OCI-M2 (cell line): ENCODE data around the gene IFITM10.

Experiments
- DNase-seq: peaks from one replicate; lab custom pipeline; 2025; ENCODE audit not compliant: unreplicated experiment; lab: John Stamatoyannopoulos, UW

The IFITM10 gene

GRCh38 chr11:1750481-1750839 is at the start of gene IFITM10:
Gene IFITM10 (minus strand): TSS chr11:1750595. CDS start chr11:1750442, 153 bp downstream.
- DNase-seq: no peak

- no peak for DNase-seq
Measured at GRCh38 chr11:1797391-1798125, 47.2 kb upstream of the IFITM10 start.

- no peak for DNase-seq
Measured at GRCh38 chr11:1796413-1797011, 46.1 kb upstream of the IFITM10 start.

- DNase-seq: no peak
Measured at GRCh38 chr11:1793081-1793480, 42.7 kb upstream of the IFITM10 start.

GRCh38 chr11:1792461-1792860 is 42.1 kb upstream of the IFITM10 start:
- no peak for DNase-seq

DNA sequence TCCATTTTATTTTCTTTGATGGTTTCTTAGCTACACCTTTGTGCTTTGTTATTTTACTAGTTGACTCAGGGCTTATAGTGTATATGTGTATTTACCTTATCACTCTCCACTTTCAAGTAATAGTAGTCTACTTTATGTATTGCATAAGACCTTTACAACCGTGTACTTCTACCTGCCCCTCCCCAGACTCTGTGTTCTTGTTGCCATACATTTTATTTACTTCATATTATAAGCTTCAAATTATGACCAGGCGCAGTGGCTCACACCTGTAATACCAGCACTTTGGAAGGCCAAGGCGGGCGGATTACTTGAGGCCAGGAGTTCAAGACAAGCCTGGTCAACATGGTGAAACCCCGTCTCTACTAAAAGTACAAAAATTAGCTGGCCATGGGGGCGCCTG is 41.5 kb upstream of the IFITM10 start:
- DNase-seq: no peak

- no peak for DNase-seq
Measured at GRCh38 chr11:1786466-1786865, 36.1 kb upstream of the IFITM10 start.

DNA sequence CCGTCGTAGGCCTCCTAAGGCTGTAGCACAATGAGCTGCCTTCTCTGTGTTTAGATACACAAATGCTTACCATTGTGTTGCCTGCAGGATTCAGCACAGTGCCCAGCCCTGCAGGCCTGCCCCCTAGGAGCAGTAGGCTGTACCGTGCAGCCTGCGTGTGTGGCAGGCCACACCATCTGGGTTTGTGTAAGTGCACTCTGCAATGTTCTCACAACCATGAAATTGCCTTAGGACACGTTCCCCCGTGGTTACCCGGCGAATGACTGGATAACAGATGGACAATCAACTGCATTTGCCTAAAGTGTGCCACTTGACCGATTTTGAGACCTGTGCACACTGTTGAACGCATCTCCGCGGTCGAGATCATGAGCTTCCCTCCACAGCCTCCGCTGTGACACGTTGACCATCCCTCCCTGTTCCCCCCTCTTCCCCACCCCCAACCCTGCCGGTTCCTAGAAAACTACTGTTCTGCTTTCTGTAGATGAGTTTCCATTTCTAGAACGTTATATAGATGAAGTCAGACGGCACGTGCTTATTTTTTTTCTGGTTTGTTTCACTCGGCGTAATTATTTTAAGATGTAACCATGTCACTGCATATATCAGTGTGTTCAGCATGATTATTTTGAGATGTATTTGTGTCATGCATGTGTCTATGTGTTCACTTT is 35.5 kb upstream of the IFITM10 start:
- DNase-seq: no peak

DNA sequence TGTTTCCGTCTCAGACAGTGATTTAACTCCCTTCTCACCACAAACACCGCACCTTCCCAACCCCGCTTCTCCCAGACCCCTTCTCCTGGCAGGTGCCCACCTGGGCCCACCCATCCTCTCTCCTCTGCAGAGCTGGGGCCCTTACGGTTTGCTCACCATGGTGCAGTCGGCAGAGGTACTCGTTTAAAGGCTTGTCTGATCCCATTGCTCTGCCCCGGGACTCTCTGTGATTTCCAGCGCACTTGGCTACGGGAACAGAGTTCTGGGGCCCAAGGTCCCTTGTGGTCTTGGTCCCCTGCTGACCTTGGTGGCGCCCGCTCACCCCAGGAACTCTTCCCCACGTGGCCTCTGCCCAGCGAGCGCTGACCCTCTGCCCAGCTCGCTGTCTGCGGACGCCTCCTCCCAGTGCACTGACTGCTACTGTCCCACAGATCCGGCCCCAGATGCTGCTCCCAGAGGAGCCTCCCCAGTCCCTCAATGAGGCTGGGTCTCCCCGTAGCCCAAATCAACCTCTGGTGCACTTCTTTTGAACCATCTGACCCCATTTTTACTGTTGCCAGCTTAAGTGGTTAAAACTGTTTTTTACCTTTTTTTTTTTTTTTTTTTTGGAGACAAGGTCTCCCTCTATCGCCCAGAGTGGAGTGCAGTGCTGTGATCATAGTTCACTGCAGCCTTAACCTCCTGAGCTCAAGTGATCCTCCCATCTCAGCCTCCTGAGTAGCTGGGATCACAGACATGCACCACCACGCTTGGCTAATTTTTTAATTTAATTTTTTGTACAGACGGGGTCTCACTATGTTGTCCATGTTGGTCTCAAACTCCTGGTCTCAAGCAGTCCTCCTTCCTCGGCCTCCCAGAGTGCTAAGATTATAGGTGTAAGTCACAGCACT is 34.6 kb upstream of the IFITM10 start:
- no peak for DNase-seq

DNA sequence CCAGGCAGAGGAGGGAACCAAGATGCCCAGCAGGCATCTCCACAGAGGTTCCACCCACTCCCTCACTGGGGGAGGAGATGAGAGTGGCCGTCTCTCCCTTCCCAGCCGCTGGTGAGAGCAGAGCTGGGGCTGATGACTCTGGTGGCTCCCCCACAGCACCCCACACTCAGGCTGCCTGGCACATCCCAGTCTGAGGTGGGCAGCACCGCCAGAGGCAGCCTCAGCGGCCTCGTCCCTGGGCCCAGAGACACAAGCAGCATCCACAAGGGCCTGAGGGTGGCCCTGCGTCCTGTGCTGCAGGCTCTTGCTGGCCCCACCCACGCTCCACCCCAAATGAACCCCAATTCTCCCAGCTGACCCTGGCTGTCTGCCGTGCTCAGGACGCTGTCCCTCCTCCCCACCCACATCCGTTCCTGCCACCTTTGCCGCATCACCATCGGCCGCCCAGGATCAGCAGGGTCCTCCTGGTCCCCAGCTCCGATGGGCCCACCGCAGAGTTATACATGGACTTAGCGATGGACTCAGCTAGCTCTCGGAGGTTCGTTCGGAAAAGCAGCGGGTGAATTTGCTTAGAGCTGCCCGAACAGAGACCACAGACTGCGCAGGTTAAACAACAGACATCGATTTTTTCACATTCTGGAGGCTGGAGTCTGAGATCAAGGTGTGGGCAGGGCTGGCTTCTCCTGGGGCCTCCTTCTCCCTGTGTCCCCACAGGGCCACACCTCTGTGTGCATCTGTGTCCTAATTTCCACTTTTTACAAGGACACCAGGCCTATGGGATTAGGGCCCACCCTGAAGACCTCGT is 33.5 kb upstream of the IFITM10 start:
- DNase-seq: no peak

DNA sequence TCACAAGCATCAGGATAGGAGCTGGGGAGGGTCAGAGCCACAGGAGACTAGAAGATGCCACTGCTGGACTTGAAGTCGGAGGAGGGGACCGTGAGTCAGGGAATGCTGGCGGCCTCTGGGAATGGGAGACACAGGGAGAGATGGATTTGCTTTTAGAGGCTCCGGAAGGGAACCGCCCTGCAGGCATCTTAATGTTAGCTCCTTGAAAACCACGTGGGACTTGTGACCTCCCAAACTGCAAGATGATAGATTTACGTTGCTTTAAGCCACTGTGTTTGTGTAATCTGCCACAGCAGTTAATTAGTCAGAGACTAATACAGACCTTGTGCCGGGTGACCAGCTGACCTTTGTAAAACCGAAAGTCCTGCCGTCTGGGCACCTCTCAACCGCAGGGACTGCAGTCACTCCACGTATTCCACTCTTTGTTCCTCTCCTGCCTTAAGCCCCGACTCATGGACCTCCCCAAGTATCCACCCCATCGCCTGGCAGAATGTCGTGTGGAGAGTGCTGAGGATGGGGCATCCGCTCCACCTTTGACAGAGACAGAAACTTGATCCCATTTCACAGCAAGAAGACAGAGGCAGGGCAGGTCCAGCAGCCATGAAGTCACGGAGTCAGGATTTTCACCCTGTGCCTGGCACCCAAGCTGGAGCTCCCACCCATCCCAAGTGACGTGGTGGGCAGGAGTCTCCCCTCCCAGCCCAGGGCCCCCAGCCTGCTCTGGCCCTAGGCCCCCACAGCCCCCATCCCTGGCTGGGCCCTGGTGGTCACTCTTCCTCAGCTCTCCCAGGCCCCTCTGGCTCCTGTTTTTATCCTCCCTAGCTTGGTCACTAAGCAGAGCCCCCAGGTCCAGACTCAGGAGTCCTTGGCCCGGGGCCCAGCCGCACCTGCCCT is 32.7 kb upstream of the IFITM10 start:
- DNase-seq: no peak

GRCh38 chr11:1782031-1782590 is 31.7 kb upstream of the IFITM10 start:
- DNase-seq: no peak

DNA sequence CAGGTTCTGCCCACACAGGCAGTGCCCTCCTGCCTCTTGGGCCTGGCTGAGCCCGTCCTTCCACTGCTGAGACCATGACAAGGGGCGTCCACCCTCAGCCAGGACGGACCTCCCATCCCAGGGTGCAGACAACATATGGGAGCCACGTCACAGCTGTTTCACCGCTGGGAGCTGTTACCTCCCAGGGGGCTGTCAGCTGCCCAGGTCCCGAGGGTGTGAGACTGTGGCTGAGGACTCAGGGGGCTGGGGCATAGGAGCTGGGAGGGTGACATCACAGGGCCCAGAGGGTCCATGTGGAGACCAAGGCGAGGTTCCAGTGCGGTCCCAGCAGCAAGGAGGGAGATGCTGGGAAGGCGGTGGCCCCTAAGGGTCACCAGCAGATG is 31.2 kb upstream of the IFITM10 start:
- DNase-seq: no peak

DNA sequence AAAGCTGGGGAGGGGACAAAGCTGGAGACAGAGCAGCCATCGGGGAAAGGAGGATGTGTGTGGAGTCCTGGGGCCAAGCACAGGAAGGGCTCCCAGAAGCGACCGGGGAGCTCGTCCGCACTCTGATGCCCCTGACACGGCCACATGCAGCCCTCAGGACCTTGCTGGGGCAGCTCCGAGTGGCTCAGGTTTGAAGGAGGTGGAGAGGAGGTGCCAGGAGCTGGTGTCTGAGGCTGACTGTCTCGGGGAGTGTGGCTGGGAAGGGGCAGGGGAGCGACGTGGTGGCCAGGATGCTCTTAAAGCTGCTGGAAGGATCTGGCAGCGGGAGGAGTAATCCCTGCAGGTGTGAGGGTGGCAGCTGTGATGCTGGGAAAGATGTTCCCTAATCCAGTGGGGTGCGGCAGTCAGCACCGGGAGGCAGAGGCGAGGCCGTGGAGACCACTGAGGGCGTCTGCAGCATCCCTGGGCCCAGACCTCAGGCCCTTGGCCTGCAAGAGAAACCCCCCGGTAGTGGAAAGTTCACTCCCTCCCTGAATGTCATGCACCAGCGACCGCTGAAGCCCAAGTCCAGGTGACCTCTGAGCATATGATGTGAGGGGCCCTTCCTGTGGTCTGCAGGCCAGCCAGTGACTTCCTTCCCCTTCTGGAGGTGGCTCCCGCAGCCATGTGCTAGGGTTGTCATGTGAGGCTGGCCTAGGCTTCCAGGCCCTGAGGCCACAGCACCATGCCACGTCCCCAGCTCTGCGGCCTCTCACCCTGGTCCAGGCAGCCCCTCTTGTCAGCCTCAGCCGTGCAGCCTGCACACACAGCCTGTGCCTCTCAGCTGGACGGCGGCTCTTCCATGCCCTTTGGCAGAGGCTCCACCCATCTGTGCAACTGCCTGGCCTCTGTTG is 30.6 kb upstream of the IFITM10 start:
- DNase-seq: no peak

- no peak for DNase-seq
Measured at GRCh38 chr11:1779806-1780699, 29.7 kb upstream of the IFITM10 start.

DNA sequence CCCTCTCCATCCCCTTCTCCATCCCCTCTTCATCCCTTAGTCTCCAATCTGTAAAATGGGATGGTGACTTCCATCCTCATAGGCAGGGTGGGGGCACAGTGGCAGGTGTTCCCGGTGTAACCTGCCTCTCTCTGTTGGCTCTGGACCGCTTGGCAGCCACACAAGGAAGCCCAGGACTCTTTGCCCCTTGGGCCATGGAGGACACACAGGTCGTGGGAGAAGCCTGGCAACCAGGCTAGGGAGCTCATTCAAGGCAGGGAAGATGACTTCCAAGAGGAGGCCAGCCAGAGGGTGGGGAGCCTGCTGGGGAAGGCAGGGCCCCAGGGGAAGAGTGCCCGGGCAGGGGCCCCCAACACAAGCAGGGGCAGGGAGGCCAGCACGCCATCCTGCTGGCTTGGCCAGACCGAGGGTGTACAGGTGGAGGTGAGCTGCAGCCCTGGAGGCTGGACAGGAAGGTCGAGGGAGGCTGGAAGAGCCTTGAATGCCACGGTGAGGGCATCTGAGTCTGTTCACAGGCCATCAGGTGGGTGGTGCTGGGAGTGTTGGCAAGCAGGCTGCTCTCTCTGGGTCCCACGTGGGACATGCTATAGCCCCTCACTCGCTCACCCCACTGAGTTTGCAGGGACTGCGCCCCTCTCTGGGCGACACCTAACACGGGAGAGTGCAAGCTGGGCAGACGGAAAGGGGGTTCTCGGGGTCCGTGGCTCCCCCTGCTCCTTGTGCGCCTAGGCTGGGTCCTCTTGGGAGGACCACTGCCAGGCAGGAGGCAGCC is 28.8 kb upstream of the IFITM10 start:
- no peak for DNase-seq
